NCI-H82 (cell line): Measurements from ENCODE around the gene DCTD.

Experiments used
- DNase-seq: peaks from one replicate; lab custom pipeline; 2025; lab: John Stamatoyannopoulos, UW

Gene DCTD

DNA sequence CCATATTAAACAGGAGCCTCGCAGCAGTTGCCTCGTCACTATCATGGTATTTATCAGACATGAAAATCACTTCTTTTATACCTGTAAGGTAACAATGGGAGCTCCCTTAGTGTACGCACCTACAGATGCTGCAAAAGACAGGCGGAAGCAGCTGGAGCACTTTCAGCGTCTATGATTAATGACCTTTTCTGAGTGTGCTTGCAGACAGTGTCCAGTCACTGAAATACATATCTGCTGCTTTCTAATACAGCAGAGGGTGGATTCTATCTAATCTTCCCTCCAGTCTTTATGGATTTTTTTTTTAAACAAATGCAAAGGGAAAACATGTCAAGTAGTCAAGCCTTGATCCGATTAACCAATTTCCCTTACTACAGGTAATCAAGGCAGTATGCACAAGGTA lies 24.1 kb downstream of the DCTD start:
- no peak for DNase-seq

GRCh38 chr4:182890202-182890601 lies 27.0 kb downstream of the DCTD start:
- DNase-seq = no peak

DNA sequence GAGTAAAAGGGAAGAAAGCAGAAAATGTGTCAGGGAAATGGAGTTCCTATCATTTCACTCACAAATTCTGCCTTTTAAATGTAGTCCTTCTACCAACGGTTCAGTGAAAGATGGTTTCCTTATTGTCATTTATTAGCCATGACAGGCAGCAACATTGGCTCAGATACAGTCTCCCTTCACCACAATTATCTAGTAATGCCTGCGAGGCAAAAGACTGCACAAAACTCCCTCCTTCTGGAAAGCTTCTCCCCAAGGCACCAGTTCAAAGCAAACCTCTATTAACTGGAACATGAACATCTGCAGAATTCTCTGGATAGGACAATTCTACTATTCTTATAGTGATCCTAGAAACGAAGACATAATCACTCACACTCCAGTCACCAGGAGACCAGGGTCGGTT lies 28.3 kb downstream of the DCTD start:
- DNase-seq = no peak

GRCh38 chr4:182886768-182887167 lies 30.4 kb downstream of the DCTD start:
- DNase-seq = no peak

DNA sequence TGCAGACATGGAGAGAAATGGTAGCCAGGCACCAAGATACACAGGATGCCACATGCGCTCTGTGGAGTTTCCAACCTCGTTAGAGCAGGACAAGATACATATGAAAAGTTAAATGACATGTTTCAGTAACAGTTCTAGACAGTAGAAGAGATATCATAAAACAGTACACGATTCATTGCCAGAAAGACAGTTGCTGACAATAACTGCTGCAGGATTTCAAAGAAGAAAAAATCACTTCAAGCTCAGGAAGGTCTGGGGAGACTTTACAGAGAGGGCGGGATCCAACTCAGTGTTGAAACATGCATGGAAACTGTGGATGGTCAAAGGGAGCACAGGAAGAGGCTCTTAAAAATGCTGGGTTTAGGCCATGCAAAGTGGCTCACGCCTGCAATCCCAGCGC lies 31.0 kb downstream of the DCTD start:
- no peak for DNase-seq

DNA sequence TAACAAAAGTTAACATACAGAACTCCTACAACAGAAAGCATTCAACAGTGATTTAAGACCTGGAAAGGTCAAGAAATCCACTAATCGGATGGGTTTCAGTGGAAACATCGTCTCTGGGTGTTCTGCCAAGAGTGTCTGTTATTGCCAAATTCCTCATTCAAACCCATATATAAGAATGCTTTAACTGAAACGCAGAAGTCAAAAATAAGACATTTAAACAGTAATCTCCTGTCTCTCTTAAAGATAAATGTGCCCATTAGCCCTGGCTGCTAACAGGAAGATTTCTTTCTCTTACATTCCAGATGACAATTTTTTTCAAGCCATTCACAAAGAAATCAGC lies 31.5 kb downstream of the DCTD start:
- DNase-seq = no peak

DNA sequence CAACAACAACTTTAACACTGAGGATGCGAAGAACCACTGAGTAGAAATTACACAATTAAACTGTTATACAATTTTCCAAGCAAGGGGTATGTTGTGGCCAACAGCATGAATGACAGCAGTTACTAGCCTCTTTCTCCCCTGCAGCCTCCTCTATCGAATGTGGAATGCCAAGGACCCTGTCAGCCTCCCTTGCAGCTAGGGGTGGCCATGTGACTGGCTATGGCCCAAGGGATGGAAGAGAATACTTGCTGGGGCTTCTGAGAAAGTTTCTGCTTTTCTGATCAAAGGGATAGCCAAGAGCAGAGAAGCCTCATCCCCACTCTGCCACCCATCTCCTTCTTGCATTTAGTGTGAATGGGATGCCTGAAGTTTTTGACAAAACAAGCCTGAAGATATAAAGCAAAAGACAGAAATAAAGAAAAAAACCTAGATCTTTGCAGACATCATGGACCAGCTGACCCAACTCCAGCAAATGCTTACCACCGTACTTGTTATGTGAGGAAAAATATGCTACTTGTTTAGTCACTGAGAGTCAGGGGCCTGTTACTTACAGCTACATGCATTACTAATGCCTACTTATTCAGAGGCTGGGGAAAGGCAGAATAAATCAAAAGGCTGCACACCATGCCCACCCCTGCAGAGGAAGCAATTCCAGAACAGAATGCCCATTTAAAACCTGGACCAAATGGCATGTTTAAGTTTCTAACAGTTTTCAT lies 32.0 kb downstream of the DCTD start:
- no peak for DNase-seq

GRCh38 chr4:182884040-182884439 lies 33.1 kb downstream of the DCTD start:
- DNase-seq = no peak

- no peak for DNase-seq
Measured at GRCh38 chr4:182883351-182883750, 33.8 kb downstream of the DCTD start.

GRCh38 chr4:182881914-182882313 lies 35.3 kb downstream of the DCTD start:
- DNase-seq = no peak

DNA sequence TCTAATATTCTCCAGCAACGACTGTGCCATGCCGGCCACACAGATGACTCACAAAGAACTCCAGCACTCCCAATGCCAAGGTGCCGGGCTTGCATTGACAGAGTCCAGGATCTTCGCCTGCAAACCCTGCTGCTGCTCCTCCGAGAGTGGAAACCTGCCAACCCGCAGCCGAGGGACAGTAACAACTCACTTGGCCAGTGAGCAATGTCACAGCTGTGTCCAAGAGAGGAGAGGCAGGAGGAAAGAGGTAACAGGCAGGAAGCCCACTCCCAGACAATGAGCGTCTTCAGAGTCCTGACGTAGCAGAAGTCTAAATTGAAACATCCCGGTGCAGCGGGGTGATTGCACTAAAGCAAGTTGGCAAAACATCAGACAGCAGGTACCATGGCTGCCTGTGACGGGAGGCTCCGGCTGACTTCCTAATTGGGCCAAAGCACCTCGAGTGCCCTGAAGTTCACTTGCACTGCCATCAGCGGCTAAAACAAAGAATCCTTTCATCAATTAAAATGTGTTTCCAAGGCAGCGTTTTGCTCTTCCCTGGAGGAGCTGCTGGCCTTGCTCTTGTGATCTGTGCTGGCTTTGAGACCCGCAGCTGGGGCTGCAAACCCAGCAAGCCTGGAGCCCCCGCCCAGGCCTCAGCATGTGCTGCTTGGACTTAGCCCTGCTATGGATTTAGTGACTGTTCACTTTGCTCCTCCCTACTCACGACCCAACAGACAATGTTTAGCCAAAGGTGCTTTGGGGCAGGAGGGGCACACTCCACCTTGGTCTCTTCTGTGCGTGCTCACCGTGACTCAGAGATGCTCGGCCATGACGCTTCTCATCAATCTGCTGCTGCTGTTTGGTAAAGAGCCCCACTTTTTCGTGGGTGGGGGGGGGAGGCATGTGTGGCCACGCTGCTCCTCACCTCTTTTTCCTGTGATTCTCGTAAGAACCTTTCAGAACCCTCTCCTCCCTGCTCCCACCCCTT lies 36.5 kb downstream of the DCTD start:
- no peak for DNase-seq

- DNase-seq = no peak
Measured at GRCh38 chr4:182879913-182880312, 37.3 kb downstream of the DCTD start.

GRCh38 chr4:182878633-182879495 lies 38.3 kb downstream of the DCTD start:
- no peak for DNase-seq

DNA sequence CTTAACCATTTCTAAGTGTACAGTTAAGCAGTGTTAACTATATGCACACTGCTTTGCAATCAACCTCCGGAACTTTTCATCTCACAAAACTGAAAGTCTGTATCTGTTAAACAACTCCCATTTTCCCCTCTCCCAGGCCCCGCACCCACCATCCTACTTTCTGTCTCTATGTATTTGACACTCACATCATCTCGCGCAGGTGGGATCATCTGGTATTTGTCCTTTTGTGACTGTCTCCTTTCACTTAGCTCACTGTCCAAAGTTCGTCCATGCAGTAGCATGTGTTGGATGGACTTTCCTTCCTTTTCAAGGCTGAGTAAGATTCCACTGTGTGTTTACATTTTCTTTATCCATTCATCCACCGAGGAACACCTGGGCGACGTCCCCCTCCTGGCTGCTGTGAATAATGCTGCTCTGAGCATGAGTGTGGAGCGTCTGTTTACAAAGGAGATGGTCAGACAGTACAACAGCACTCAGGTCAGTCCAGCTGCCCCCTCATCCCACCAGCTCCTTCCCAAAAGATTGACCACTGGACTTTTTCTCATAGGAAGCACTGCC lies 39.8 kb downstream of the DCTD start:
- DNase-seq = no peak

DNA sequence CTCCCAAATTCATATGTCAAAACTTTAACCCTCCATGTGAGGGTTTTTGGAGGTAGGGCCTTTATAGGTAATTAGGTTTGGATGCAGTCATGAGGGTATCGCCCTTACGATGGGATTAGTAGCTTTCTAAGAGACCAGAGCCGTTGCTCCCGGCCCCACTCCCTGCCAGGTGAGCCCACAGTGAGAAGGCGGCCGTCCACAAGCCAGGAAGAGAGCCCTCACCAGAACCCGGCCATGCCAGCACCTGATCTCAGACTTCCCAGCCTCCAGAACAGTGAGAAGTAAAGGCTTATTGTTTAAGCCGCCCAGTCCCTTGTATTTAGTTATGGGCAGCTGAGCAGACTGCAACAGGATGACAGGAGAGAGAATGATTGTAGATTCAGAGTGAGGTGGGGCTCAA lies 40.8 kb downstream of the DCTD start:
- DNase-seq = no peak

- no peak for DNase-seq
Measured at GRCh38 chr4:182875453-182876405, 41.5 kb downstream of the DCTD start.

DNA sequence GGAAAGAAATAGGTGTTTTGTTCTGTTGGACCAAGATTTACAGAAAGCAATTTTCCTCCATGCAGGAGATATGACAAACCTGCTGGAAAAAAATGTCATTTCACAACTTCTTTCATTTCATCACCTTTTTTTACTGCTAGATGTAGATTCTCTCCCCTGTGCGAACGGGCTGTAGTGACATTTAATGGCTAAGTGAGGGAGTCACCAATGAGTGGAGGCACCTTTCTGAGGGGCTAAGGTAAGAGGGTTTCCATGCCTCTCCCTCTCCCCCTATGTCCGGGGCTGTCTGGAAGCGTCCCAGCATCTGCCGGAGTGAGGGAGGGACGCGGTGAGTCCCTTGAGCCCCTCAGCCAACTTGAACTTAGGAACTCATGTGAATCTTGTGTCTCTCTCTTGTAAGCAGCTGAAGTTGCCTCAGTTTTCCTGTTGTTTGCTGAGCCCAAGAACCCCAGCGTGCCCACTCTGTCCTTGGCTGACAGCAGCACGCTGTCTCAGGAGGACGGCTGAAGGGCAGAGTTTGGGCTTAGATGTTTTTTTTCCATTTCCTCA lies 42.3 kb downstream of the DCTD start:
- DNase-seq = no peak

- DNase-seq = no peak
Measured at GRCh38 chr4:182874304-182874751, 42.9 kb downstream of the DCTD start.

DNA sequence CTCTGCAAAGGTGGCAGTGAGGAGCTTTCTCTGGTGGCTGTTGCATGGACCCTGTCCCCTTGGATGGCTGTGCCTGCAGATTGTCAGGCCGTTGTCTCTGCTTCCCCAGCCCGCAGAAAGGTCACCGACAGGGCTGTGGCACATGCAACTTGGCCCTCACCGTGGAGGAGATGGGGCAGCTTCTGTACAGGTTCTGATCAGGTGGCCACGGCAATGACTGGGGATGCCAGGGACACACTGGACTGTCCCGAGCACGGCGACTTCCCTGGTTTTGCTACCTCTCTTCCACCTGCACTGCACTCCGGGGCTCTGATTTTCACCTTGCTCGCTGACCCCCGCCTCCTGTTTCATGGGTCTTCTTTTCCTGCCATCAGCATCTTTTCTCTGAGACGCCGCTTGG lies 43.5 kb downstream of the DCTD start:
- DNase-seq = no peak

GRCh38 chr4:182873289-182873688 lies 43.9 kb downstream of the DCTD start:
- no peak for DNase-seq

DNA sequence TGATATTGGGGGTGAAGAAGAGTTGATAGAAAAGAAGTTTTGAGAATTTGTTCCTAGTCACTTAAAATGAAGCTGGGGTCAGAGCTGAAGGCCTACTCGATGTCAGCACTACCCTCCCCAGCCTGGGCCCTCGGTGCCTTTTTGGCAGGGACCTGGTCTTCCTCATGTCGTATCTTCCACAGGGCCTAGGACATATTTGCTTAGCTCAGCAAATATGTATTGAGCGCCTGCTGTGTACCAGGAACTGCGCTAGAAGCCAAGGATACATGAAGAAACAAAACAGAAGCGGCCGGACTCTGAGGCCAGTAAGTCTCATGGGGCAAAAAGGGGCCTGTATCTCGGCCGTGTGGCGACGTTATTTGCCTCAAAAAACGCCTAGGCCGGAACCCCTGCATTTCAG lies 44.3 kb downstream of the DCTD start:
- DNase-seq = no peak
